Body of pancreas (tissue), 4 donors: ENCODE measurements around the gene GRB2. TPM values are rescaled to one million over a fixed set of nuclear protein-coding genes. Genes with fewer than 3 reads are reported as not detected.
"Not testable (repeated sequence)": the region's sequence is repeated elsewhere in the genome, so short reads cannot be mapped to it uniquely, and the experiment has no call there.

Source experiments
- ATAC-seq: fragments of 150-250 bp; one replicate; pipeline ENCODE4 v1.9.1; 2016
- DNase-seq, 4 donors: peaks; one replicate each; pipeline ENCODE4 v3.0.0-alpha.2; 2019
- H3K27ac ChIP-seq, 4 donors: fragments of 200-600 bp; sonication (generic); 1 replicate in 3 of 4; 2 replicates in 1 of 4; pipeline versions ENCODE4 v1.5.1 to v1.6.1; 2016 to 2019; ENCODE audit warnings: mild to moderate bottlenecking in 1 of 4, mixed read lengths in 1 of 4, moderate library complexity in 1 of 4
- H3K27me3 ChIP-seq, 2 donors: fragments of 200-600 bp; sonication (generic); one replicate each; pipeline ENCODE4 v1.6.0; 2016; ENCODE audit warnings: mild to moderate bottlenecking in 1 of 2
- H3K36me3 ChIP-seq, 2 donors: fragments of 200-600 bp; sonication (generic); replicated peaks in 1 of 2; 2 replicates each; pipeline ENCODE4 v1.5.1; 2016; ENCODE audit warnings: low read depth in 2 of 2; ENCODE audit not compliant: insufficient read depth in 1 of 2
- H3K4me1 ChIP-seq: fragments of 200-600 bp; sonication (generic); one replicate; pipeline ENCODE4 v1.6.0; 2016
- H3K4me3 ChIP-seq, 2 donors: fragments of 200-600 bp; sonication (generic); 1 replicate in 1 of 2; 2 replicates in 1 of 2; pipeline ENCODE4 v1.5.1; 2016 to 2019
- H3K9me3 ChIP-seq, 3 donors: fragments of 200-600 bp; sonication (generic); 1 replicate in 2 of 3; 2 replicates in 1 of 3; pipeline ENCODE4 v1.5.1; 2016
- POLR2A ChIP-seq, 3 donors: fragments of 450-650 bp; IDR thresholded peaks; one replicate each; pipeline ENCODE4 v1.6.1; 2016; ENCODE audit warnings: antibody characterized with exemption in 3 of 3, mild to moderate bottlenecking in 2 of 3
- WGBS, 2 donors: methylation state at CpG; one replicate each; pipeline ENCODE4 v1.1.5; 2017; 5-methylcytosine and 5-hydroxymethylcytosine counted together
- intact Hi-C: fragments of 100-400 bp; cut with DNase I; formaldehyde crosslinking; loops from one replicate; pipeline ENCODE4 v1.15.1; 2023
- total RNA-seq, 2 donors: library from RNA; depleted of rRNA; stranded (reverse); fragments of >200 nt; gene quantifications; one replicate each; pipeline ENCODE4 v1.1.0, GENCODE V29; 2016
- TF ChIP-seq, protein P1 (sequence below), 7 experiments: fragments of 450-650 bp in 4 of 7; fragments of 200-600 bp in 3 of 7; sonication (generic) in 3 of 7; IDR thresholded peaks; one replicate each; pipeline ENCODE4 v1.5.1; 2016 to 2019; ENCODE audit warnings: antibody characterized with exemption in 7 of 7

The GRB2 gene
- total RNA-seq, 2 donors from 2014 or later, result 51.9 to 118 TPM

DNA sequence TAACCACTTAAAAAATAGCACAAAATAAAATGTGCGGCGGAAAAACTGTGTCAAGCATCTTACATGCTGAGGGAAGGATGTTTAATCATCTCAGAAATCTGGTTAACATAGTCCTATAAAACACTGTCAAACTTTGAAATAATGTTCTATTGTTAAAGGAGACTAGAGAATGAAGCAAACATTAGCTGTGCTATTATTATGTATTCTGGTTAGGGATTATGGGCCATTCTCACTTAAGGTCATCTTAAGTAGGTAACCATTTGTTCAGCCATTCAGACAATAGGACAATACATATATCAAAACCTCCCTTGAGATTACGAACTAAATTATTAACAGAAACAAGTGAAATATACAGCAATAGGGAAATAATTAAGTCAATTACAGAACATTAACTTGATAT, 24.7 kb downstream of the GRB2 start:
- Histone ChIP-seq H3K4me1 (peaks cover 23% of the 10 kb centered on the region), H3K27me3 (no peaks in the 10 kb centered on the region), H3K4me3 (no peak overlapping the region), H3K9me3 (no peaks in the 10 kb centered on the region), H3K36me3 (no peaks in the 10 kb centered on the region), H3K27ac (no peak overlapping the region)
- intact Hi-C loops, result no loop called here
- TF ChIP-seq POLR2A (IDR thresholded peaks at IDR 0.05), result no peak
- TF ChIP-seq, protein P1, sequence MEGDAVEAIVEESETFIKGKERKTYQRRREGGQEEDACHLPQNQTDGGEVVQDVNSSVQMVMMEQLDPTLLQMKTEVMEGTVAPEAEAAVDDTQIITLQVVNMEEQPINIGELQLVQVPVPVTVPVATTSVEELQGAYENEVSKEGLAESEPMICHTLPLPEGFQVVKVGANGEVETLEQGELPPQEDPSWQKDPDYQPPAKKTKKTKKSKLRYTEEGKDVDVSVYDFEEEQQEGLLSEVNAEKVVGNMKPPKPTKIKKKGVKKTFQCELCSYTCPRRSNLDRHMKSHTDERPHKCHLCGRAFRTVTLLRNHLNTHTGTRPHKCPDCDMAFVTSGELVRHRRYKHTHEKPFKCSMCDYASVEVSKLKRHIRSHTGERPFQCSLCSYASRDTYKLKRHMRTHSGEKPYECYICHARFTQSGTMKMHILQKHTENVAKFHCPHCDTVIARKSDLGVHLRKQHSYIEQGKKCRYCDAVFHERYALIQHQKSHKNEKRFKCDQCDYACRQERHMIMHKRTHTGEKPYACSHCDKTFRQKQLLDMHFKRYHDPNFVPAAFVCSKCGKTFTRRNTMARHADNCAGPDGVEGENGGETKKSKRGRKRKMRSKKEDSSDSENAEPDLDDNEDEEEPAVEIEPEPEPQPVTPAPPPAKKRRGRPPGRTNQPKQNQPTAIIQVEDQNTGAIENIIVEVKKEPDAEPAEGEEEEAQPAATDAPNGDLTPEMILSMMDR (IDR thresholded peaks at IDR 0.05), result no peak
- no peak for DNase-seq
- 75 to 77% methylated on average over 3 of the region's 3 CpGs for whole genome bisulfite sequencing, 2 donors
- ATAC-seq, result no peak

DNA sequence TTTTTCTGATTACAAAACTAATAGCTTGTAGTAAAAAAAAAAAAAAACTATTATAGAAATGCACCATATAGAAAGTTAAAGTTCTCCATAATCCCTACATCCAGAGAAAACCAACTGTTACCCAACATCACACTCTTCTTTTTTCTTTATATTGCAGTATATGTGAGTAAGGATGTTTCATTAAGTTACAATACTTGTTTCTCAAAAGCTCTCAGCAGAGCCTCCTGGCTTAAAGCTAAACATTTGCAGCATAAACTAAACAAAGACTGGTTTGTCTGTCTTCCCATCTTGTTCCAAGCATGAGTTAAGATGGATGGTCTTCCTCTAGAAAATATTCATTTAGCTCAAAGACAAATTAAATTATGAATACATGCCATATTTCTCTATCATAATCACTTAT, 25.2 kb downstream of the GRB2 start:
- TF ChIP-seq, protein P1 (IDR thresholded peaks at IDR 0.05), result no peak
- no peak for TF ChIP-seq POLR2A (IDR thresholded peaks at IDR 0.05)
- Histone ChIP-seq H3K9me3 (no peaks in the 10 kb centered on the region), H3K4me1 (peaks cover 20% of the 10 kb centered on the region), H3K36me3 (no peaks in the 10 kb centered on the region), H3K27me3 (no peaks in the 10 kb centered on the region), H3K27ac (no peak overlapping the region), H3K4me3 (no peak overlapping the region)
- DNase-seq (no peak), ATAC-seq (no peak)
- intact Hi-C loops, result no loop called here

DNA sequence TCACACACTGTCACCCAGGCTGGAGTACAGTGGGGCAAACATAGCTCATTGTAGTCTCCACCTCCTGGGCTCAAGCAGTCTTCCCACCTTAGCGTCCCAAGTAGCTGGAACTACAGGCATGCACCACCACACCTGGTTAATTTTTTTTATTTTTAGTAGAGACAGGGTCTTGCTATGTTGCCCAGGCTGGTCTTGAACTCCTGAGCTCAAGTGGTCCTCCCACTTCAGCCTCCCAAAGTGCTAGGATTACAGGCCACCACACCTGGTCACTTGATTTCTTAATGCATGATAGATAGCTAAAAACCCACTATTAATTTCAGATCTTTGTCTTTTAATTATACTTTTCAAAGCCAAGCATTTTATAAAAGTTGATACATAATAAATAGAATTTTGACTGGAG, 26.1 kb downstream of the GRB2 start:
- DNase-seq, H3K27me3 ChIP-seq, H3K4me3 ChIP-seq, intact Hi-C loops, H3K27ac ChIP-seq, H3K36me3 ChIP-seq, H3K9me3 ChIP-seq, ATAC-seq: not testable (repeated sequence)
- peaks cover 15% of the 10 kb centered on the region for H3K4me1 ChIP-seq
- 93 to 95% methylated on average over 1 of the region's 1 CpG for WGBS, 2 donors

DNA sequence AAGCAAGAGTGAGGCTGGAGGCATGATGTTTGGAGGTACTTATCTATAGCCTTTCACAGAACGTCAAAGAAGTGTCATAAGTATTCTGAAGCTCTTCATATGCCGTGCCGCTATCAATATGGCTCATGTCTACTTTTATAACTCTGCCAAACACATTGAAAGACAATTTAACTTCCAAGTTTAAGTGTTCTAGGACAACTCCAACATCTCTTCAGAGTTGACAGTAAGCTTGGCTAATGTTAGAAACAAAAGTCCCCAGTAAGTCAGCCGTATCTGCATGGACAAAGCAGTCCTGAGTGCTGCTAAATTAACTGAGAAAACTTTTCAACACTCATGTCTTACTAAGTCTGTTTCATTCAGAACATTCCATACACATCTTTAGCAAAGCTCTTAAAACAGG, 32.2 kb downstream of the GRB2 start:
- intact Hi-C loops, result no loop called here
- H3K36me3 ChIP-seq, result no peaks in the 10 kb centered on the region
- no peak for DNase-seq
- 72 to 73% methylated on average over 4 of the region's 4 CpGs for WGBS, 2 donors
- H3K27me3 ChIP-seq, result no peaks in the 10 kb centered on the region
- no peaks in the 10 kb centered on the region for H3K9me3 ChIP-seq
- no peak for ATAC-seq
- TF ChIP-seq POLR2A (IDR thresholded peaks at IDR 0.05), result no peak
- TF ChIP-seq, protein P1 (IDR thresholded peaks at IDR 0.05), result no peak
- no peak overlapping the region for H3K27ac ChIP-seq
- no peak overlapping the region for H3K4me3 ChIP-seq
- H3K4me1 ChIP-seq, result peaks cover 11% of the 10 kb centered on the region

DNA sequence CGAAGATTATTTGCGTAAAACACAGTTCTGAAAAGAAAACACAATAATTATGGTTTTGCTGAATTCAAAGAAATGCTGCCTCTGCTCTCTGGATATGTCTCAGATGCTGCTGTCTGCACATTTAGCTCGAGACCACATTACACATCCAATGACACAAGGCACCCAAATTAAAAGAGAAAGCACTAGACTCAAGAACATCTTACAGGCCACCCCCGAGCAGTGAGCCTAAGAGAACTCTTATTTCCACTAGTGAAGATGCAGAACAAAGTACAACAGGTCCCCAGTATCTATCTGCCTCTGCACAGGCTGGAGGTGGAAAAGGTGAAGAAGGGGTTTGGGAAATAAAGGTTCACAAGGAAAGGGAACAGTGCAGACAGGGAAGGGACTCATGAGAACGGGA, 33.5 kb downstream of the GRB2 start:
- H3K4me1 ChIP-seq, result peaks cover 14% of the 10 kb centered on the region
- H3K27me3 ChIP-seq, result no peaks in the 10 kb centered on the region
- intact Hi-C loops, result no loop called here
- H3K27ac ChIP-seq, result no peak overlapping the region
- H3K9me3 ChIP-seq, result no peaks in the 10 kb centered on the region
- ATAC-seq (no peak), DNase-seq (no peak)
- TF ChIP-seq, protein P1 (IDR thresholded peaks at IDR 0.05), result no peak
- TF ChIP-seq POLR2A (IDR thresholded peaks at IDR 0.05), result no peak
- H3K36me3 ChIP-seq, result no peaks in the 10 kb centered on the region
- WGBS, 2 donors, result 88 to 93% methylated on average over 5 of the region's 5 CpGs
- H3K4me3 ChIP-seq, result no peak overlapping the region
